Skeletal muscle satellite cell (primary cell): ENCODE measurements around the gene NUP214.
"Not testable (repeated sequence)": the region's sequence is repeated elsewhere in the genome, so short reads cannot be mapped to it uniquely, and the experiment has no call there.

ENCODE experiments used
- H3K27me3 ChIP-seq: 2 replicates; pipeline ENCODE4 v1.7.0; 2013; ENCODE audit warnings: low read length; ENCODE audit not compliant: control insufficient read depth, insufficient read depth
- H3K36me3 ChIP-seq: 2 replicates; pipeline ENCODE4 v1.7.0; 2013; ENCODE audit warnings: mild to moderate bottlenecking, control low read depth, low read length; ENCODE audit not compliant: insufficient read depth
- H3K4me1 ChIP-seq: 2 replicates; pipeline ENCODE4 v1.7.0; 2013; ENCODE audit warnings: low read length; ENCODE audit not compliant: control insufficient read depth, insufficient read depth
- H3K4me2 ChIP-seq: 2 replicates; pipeline ENCODE4 v1.7.0; 2013; ENCODE audit warnings: mild to moderate bottlenecking, low read length
- H3K4me3 ChIP-seq: 2 replicates; pipeline ENCODE4 v1.7.0; 2013; ENCODE audit warnings: low read length
- H3K9ac ChIP-seq: 2 replicates; pipeline ENCODE4 v1.7.0; 2013; ENCODE audit warnings: mild to moderate bottlenecking, low read depth, low read length, moderate library complexity
- H3K9me3 ChIP-seq: replicated peaks from 2 replicates; pipeline ENCODE4 v1.7.0; 2013; ENCODE audit warnings: mild to moderate bottlenecking, control low read depth, low read length

Gene NUP214

GRCh38 chr9:131148966-131149687, 23.7 kb downstream of the NUP214 start:
- Histone ChIP-seq H3K4me1 (no peaks in the 10 kb centered on the region), H3K4me2 (no peak overlapping the region), H3K4me3 (no peak overlapping the region), H3K9me3 (no peaks in the 10 kb centered on the region), H3K9ac (no peak overlapping the region), H3K27me3 (no peaks in the 10 kb centered on the region), H3K36me3 (peaks cover 88% of the 10 kb centered on the region)

GRCh38 chr9:131149688-131150053, 24.3 kb downstream of the NUP214 start:
- Histone ChIP-seq H3K4me2 (no peak overlapping the region), H3K9ac (no peak overlapping the region), H3K9me3 (no peaks in the 10 kb centered on the region), H3K4me3 (no peak overlapping the region), H3K4me1 (no peaks in the 10 kb centered on the region), H3K36me3 (peaks cover 83% of the 10 kb centered on the region), H3K27me3 (no peaks in the 10 kb centered on the region)

GRCh38 chr9:131153595-131153994, 28.2 kb downstream of the NUP214 start:
- Histone ChIP-seq H3K36me3 (peaks cover 49% of the 10 kb centered on the region), H3K4me1 (no peaks in the 10 kb centered on the region), H3K4me3 (no peak overlapping the region), H3K9ac (no peak overlapping the region), H3K27me3 (no peaks in the 10 kb centered on the region), H3K9me3 (no peaks in the 10 kb centered on the region), H3K4me2 (no peak overlapping the region)

GRCh38 chr9:131158673-131159072, 33.3 kb downstream of the NUP214 start:
- H3K9me3 ChIP-seq, H3K4me2 ChIP-seq, H3K4me3 ChIP-seq, H3K27me3 ChIP-seq, H3K9ac ChIP-seq, H3K4me1 ChIP-seq: not testable (repeated sequence)
- peaks cover 32% of the 10 kb centered on the region for H3K36me3 ChIP-seq

GRCh38 chr9:131160416-131161112, 35.2 kb downstream of the NUP214 start:
- no peaks in the 10 kb centered on the region for H3K4me1 ChIP-seq
- peaks cover 44% of the 10 kb centered on the region for H3K36me3 ChIP-seq
- no peak overlapping the region for H3K4me3 ChIP-seq
- H3K27me3 ChIP-seq: no peaks in the 10 kb centered on the region
- H3K4me2 ChIP-seq: no peak overlapping the region
- no peaks in the 10 kb centered on the region for H3K9me3 ChIP-seq
- H3K9ac ChIP-seq: no peak overlapping the region

- H3K4me1 ChIP-seq: no peaks in the 10 kb centered on the region
- peaks cover 44% of the 10 kb centered on the region for H3K36me3 ChIP-seq
- no peak overlapping the region for H3K4me2 ChIP-seq
- no peak overlapping the region for H3K4me3 ChIP-seq
- no peak overlapping the region for H3K9ac ChIP-seq
- no peaks in the 10 kb centered on the region for H3K27me3 ChIP-seq
- H3K9me3 ChIP-seq: no peaks in the 10 kb centered on the region
Observed at GRCh38 chr9:131161585-131161984, 36.2 kb downstream of the NUP214 start.

GRCh38 chr9:131162886-131163285, 37.5 kb downstream of the NUP214 start:
- Histone ChIP-seq H3K9me3 (no peaks in the 10 kb centered on the region), H3K27me3 (no peaks in the 10 kb centered on the region), H3K4me3 (no peak overlapping the region), H3K4me1 (no peaks in the 10 kb centered on the region), H3K9ac (no peak overlapping the region), H3K4me2 (no peak overlapping the region), H3K36me3 (peaks cover 52% of the 10 kb centered on the region)

GRCh38 chr9:131165523-131165922, 40.1 kb downstream of the NUP214 start:
- no peak overlapping the region for H3K4me2 ChIP-seq
- H3K36me3 ChIP-seq: peaks cover 61% of the 10 kb centered on the region
- no peaks in the 10 kb centered on the region for H3K4me1 ChIP-seq

GRCh38 chr9:131167146-131167692, 41.8 kb downstream of the NUP214 start:
- no peak overlapping the region for H3K4me2 ChIP-seq
- no peak overlapping the region for H3K9ac ChIP-seq
- peaks cover 52% of the 10 kb centered on the region for H3K36me3 ChIP-seq

More at GRCh38 chr9:131165523-131165922, 40.1 kb downstream of the NUP214 start:
- no peak overlapping the region for H3K9ac ChIP-seq
- no peaks in the 10 kb centered on the region for H3K9me3 ChIP-seq
- no peak overlapping the region for H3K4me3 ChIP-seq
- H3K27me3 ChIP-seq: no peaks in the 10 kb centered on the region

GRCh38 chr9:131167936-131168335, 42.5 kb downstream of the NUP214 start:
- Histone ChIP-seq H3K4me3 (no peak overlapping the region), H3K9ac (no peak overlapping the region), H3K36me3 (peaks cover 45% of the 10 kb centered on the region)

More at GRCh38 chr9:131167146-131167692, 41.8 kb downstream of the NUP214 start:
- no peaks in the 10 kb centered on the region for H3K27me3 ChIP-seq
- H3K9me3 ChIP-seq: no peaks in the 10 kb centered on the region
- H3K4me3 ChIP-seq: no peak overlapping the region
- no peaks in the 10 kb centered on the region for H3K4me1 ChIP-seq

GRCh38 chr9:131169563-131170240, 44.3 kb downstream of the NUP214 start:
- Histone ChIP-seq H3K4me1 (no peaks in the 10 kb centered on the region), H3K9ac (no peak overlapping the region), H3K9me3 (no peaks in the 10 kb centered on the region), H3K36me3 (peaks cover 41% of the 10 kb centered on the region), H3K4me3 (no peak overlapping the region), H3K27me3 (no peaks in the 10 kb centered on the region), H3K4me2 (no peak overlapping the region)

More at GRCh38 chr9:131167936-131168335, 42.5 kb downstream of the NUP214 start:
- Histone ChIP-seq H3K27me3 (no peaks in the 10 kb centered on the region), H3K9me3 (no peaks in the 10 kb centered on the region), H3K4me2 (no peak overlapping the region), H3K4me1 (no peaks in the 10 kb centered on the region)
